GM18511 (cell line): ENCODE results near the gene ATP6V1C2.
"Not testable (repeated sequence)": the region's sequence is repeated elsewhere in the genome, so short reads cannot be mapped to it uniquely, and the experiment has no call there.

ENCODE experiments used
- ATAC-seq: cut with Tn5 transposase; IDR thresholded peaks from one replicate; pipeline ENCODE4 v1.9.1; 2021; ENCODE audit warnings: mild to moderate bottlenecking, moderate library complexity; ENCODE audit not compliant: unreplicated experiment

ATP6V1C2 gene

DNA sequence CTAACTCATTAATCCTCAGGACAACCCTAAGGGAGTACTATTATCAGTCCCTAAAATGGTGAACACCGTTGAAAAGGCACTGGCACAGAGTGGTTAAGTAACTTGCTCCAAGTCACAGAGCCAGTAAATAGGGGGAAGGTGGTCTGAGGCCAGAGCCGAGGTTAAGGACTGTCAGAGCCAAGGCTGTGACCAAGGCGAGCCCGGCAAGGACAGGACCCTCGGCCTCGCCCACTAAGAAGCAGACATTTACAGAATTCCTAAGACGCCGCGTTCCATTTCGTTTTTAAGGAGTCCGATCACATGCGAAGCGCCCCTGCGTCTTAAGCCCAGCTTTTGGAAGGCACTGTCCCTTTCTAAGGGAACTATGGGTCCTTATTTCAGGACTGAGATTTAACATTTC lies 90.1 kb downstream of the ATP6V1C2 start:
- no peak for ATAC-seq

DNA sequence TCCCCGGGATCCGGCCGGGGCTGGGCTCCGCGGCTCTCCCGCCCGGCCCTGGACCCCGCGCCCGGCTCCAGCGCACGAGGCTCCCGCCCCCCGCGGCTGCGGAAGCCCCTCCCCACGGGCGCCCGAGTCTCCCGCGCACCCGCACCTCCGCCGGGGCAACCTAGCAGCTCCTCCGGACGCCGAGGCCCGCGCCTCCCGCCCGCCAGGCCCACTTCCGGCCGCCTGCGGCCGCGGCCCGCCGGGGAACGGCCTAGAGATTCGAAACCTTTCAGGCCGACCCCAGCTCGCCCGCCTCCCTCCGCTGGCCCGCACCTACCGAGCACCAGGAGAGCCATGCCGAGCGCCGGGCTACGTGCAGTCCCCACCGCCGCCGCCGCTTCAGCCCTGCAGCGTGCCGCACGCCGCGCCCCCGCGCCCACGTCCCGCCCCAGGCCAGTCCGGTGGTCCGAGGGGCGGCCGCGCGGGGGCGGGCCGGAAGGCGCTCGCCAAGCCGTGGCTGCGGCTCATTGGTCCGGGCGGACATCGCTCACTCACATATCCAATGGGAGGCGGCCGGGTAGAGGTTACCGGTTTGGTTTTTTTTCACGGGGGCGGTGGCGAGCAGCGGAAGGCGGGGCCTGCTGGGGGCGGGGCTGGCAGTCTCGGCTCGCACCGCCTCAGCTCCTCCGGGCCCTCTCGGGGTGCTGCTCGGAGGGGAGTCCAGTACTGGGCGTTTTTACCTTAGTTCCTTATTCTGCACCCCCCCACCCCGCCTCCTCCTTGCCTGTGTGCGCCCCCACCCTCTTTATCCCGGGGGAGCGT lies 91.1 kb downstream of the ATP6V1C2 start, which contains the start of gene PDIA6:
TSS of gene PDIA6 (minus strand) at position 424 of the 801 bp plus-strand sequence. CDS start at position 335, 89 bp downstream.
- peak; percentile 89 for ATAC-seq

DNA sequence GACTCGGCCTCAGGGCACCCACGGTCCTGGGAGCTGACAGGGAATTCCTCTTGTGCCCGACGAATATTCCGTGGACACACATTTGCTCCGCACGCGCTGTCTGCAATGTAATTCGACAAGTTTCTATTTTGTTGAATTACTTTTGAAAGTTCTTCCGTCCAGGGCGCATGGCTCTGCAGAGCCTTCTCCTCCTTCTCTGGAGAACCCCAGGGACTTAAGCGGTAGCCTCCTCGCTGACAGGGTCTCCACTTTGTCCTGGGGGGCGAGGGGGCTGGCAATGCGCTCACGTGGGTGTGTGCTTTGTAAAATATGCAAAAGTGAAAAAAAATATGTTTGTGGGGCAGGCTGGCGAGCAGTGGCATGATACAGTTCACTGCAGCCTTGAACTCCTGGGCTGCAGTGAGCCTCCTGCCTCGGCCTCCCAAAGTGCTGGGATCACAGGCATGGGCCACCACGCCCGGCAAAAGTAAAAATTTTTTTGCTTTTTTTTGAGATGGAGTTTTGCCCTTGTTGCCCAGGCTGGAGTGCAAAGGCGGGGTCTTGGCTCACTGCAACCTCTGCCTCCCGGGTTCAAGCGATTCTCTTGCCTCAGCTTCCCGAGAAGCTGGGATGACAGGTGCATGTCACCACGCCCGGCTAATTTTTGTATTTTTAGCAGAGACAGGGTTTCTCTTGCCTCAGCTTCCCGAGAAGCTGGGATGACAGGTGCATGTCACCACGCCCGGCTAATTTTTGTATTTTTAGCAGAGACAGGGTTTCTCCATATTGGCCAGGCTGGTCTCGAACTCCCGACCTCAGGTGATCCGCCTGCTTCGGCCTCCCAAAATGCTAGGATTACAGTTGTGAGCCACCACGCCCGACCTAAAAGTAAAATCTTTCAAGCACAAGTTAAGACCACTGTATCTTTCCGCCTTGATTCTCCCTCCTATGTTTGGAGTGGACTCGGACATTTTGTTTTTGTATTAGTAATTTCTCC lies 92.0 kb downstream of the ATP6V1C2 start:
- not testable (repeated sequence) for ATAC-seq

DNA sequence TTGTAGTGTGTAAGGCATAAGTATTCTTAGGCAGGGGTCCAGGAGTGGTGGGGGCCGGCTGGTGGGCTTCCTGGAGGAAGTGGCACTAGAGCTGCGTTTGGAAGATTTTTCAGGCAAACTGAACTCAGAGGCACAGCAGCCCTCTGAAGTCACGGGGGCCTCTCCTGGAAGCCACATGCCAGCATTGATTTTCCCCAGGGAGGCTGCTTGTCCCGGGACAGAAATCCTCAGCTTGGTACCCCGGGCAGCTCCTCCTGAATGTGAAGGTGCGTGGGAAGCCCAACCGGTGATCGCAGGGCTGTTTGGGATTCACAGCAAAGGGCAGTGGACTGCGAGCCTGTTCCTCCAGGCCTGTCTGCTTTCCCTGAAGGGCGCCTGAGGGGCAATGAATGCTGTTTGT lies 92.7 kb downstream of the ATP6V1C2 start:
- ATAC-seq = no peak

DNA sequence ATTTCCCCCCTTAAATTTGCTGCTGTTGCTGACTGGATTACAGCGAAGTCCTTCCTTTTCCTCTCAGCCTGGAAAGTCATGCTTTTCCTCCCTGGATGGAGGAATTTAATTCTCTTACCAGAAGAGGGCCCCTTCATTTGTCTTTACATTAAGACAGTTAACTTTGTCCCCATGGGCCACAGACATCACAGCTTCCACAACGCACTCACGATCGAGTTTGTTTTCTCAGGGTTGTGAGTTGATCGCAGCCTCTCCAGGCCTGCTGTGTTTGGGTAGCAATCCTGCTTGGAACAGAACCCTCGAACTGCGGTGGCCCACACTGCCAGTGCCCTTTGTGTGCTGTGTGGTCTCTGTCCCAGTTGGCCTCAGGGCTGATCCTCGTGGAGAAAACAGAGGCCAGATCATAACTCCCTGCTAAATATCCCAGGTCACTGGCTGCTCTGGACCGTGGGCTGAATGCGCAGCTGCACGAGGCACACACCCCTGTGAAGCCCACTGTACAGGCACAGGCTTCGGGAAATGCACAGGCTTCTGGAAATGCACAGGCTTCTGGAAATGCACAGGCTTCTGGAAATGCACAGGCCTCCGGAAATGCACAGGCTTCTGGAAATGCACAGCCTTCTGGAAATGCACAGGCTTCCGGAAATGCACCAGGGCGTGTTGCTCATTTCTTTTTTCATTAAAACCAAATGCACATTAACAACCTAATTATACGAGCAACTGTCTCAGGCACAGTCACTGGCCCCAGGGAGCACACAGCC lies 93.3 kb downstream of the ATP6V1C2 start:
- no peak for ATAC-seq

DNA sequence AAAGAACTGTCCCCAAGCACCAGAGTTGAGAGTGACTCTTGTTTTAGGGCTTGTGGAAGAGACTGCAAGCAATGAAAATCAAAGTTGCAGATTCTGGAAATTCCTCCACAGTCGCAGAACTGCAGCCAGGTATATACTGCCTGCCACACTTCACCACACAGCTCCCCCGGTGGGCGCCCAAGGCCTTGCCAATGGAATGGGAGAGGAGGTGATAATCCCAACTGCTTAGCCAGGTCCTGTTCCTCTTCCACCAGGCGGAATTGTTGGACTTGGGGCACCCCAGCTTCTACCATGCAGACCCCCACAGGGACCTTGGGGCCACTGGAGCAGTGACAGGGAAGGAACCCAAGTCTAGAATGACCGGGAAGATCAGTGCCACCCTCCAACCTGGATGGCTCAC lies 96.0 kb downstream of the ATP6V1C2 start:
- no peak for ATAC-seq

DNA sequence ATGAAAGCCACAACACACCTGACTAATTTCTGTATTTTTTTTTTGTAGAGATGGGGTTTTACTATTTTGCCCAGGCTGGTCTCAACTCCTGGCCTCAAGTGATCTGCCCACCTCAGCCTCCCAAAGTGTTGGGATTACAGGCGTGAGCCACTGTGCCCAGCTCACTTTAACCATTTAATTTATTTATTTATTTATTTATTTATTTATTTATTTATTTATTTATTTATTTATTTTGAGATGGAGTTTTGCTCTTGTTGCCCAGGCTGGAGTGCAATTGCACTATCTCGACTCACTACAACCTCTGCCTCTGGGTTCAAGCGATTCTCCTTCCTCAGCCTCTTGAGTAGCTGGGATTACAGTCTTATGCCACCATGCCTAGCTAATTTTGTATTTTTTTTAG lies 96.9 kb downstream of the ATP6V1C2 start:
- not testable (repeated sequence) for ATAC-seq

DNA sequence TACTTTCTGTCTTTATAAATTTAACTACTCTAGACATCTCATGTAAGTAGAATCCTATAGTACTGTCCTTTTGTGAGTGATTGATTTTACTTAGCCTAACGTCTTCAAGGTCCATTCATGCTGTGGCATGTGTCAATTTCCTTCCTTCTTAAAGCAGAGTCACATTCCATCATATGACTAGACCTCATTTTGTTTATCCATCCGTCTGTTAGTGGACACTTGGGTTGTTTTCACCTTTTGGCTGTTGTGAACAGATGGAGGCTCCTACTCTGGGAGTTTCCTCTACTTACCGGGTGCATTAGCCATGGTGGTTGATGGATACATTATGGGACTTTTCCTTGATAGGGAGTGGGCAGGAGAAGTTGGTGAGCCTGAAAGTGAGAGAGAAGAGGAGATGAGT lies 97.6 kb downstream of the ATP6V1C2 start:
- no peak for ATAC-seq

DNA sequence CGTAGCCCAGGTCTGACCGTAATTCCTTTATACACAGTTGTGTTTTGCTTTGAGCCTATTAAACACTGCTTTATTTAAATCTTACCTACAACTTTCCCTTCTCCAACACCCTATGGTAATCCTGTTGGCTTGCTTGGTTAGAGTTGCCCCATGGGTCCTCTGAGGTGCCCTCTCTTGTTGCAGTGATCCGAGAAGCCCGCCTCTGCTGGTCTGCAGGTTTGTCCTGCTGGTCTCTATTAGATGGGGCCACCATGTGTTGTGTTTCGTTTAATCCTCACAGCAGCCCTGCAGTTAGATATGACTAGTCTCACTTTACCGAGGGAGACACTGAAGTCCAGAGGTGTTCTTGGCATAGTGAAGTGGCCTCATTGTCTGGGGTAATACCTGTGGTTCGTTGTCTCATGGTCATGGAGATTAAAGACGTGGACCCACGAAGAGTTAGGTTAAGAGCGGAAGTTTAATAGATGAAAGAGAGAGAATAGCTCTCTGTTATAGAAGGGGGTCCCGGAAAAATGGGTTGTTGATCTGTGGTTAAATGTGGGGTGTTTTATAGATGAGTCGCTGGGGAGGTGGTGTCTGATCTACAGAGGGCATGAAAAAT lies 98.4 kb downstream of the ATP6V1C2 start:
- no peak for ATAC-seq

DNA sequence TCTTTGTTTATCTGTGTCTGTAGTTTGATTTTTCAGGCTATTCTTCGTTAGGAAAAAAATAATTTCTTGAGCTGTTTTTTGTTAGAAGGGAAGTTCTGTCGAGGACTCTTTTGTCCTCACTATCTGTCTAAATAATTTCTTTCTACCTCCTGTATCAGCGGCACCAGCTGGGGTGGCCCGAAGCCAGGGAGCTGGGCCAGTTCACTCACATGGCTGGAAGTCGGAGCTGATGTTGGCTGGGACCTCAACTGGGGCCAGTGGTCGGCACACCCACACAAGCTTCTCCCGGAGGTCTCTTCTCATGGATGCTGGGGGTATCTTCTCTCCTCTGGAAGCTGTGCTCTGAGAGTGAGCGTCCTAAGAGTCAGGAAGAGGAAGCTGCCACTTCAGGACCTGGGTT lies 99.1 kb downstream of the ATP6V1C2 start:
- ATAC-seq = no peak

DNA sequence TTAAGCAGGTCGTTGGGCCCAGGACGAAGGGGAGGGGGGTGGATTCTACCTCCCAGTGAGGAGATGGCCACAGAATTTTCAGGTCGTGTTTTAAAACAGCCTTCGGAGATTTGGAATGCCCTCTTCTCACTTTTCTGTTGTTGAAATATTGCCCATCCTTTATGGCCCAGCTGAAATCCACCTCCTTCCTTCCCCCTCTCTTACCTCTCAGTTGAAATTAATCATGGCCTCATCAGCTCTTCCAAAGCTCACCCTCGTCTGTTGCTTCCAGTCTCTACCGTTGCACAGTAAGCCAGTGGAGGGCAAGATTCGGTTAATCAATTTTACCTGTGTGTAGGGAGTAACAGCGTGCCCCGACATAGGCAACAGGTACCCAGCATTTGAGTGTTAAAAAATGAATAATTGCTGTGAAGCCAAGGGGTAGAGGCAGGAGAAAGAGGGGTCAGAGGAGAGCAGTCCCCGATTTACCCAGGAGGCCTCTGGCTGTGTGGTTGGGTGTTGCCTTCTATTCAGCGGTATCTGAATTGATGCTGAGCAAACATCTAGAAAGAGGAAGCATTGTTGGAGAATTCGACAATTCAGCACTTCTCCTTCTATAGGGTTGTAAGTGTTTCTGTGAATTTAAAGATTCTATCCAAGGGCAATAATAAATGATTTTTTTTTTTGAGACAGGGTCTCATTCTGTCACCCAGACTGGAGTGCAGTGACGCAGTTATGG lies 99.7 kb downstream of the ATP6V1C2 start:
- ATAC-seq = no peak

DNA sequence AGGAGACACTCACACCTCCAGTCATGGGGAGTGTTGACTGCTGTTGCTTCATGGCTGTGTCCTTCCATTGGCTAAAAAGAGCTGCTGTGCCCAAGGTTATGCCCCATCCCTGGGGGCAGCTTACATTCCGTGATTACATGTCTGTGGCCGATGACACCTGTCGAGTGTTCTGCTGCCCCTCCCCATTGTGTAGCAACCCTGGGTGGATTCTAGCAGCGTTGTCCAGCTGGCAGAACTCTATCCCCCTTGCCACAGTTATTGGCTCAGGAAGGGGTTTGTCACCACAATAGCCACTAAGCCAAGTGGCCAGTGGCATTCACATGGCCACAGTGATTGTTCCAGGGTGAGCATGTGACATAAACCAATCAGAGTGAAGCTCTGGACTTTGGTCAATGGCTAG lies 102.8 kb downstream of the ATP6V1C2 start:
- no peak for ATAC-seq

DNA sequence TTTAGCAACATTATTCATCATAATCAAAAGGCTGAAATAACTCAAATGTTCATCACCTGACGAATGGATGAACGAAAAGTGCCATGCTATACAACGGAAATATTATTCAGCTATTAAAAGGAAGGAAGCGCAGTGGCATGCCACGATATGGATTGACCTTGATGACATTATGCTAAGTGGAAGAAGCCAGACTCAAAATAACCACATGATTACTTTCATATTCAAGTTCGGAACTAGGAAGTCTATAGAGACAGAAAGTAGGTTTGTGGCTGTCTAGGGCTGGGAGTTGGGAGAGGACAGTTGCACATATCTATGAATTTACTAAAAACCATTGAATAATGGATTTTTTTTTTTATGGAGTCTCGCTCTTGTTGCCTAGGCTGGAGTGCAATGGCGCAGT lies 104.6 kb downstream of the ATP6V1C2 start:
- no peak for ATAC-seq

DNA sequence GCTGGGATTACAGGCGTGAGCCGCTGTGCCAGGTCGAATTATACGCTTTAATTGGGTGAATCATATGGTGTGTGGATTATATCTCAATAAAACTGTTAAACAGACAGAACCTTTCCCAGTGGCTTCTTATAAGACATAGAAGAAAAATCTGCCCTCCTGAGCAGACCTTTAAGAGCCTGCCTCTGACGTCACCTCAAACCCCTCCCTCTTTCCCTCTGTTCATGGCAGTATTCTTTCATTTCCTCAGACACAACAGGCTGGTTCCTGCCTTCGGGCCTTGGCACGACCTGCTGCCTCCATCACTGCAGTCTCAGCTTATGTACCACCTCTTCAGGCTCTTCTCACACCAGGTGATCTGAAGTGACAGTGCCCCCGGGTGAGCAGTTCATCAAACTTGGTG lies 105.2 kb downstream of the ATP6V1C2 start:
- no peak for ATAC-seq

DNA sequence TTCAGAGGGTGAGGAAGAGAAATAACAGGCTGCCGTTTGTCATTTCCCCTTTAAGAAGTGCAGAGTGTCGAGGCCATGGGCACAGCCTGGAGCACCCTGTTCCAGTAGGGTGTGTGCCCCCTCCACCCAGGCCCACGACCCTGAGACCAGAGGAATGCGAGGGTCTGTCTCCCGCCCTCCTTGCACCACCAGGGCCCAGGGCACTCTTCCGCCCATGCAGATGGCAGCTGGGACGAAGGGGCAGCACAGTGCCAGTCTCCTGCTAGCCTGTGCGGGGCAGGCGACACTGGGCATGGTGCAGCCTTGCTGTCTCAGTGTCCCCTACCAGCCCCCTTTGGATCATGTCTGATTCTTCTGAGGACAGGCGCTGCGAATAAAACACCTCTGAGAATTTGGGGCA lies 106.9 kb downstream of the ATP6V1C2 start:
- no peak for ATAC-seq

DNA sequence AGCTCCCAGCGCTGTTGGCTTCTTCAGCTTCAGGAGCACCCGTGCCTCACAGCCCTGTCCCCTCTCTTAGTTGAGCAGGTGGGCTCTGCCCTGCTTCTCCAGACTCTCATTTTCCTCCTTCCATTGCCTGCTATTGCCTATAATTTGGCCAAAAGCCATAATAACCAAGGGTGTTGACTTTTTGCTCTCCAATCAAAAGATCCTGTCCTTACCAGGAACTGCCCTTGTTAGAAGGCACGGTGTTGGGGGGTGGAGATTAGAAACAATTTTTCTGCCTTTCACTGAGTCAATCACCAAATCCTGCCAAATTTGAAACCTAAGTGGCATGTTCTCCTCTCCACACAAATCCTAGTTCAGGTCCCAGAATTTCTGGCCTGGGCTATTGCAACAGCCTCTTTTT lies 107.9 kb downstream of the ATP6V1C2 start:
- ATAC-seq = no peak

DNA sequence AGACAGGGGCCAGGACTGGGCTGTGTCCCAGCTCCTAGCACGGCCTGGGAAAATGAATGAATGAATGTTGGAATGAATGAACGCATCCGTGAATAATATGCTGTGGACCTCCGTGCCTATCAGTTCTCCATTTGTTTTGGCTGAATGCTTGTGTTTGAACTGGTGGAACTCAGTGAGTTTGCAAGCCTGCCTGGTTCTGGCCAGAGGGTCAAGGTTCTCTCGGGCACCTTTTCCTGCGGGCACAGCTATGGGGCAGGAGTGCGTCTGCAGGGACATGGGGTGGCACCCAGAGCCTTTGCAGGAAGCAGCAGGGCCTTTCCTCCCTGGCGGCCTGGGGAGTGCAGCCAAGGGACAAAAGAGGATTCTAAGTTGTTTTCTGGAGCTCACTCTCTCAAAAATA lies 108.8 kb downstream of the ATP6V1C2 start:
- no peak for ATAC-seq

DNA sequence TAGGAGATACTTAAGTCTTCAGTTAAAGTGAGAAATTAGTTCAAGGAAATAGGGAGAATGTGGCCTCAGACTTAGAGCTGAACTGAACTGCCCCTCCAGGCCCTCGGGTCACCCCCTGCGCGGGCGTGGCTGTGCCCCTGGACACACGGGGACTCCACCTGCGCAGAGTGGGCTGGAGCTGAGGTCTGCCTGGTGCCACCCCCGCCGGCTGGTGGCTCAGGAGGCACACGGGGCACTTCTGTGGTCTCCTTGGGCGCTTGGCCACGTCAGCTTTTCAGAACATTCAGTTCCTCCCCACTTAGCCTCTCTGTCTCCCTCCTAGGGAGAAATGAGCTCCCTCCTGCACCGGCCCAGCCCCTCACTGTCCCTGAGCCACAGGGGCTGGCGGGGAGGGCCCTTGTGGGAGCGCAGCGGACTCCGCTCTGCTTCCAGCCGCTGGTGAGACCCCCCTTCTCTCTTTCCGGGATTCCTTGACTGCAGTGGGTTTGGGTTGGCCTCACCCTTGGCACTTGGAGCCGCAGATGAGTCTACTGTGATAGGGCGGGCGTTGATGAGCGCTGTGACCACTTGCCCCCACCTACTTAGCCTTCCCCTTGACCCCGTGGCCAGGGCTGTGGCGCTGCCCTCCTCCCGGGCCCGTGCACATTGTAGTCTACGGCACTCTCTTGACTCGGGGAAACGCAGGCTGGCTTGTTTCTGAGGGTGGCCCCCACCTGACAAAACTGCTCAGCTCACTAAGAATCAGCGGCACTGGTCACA lies 109.4 kb downstream of the ATP6V1C2 start:
- no peak for ATAC-seq

DNA sequence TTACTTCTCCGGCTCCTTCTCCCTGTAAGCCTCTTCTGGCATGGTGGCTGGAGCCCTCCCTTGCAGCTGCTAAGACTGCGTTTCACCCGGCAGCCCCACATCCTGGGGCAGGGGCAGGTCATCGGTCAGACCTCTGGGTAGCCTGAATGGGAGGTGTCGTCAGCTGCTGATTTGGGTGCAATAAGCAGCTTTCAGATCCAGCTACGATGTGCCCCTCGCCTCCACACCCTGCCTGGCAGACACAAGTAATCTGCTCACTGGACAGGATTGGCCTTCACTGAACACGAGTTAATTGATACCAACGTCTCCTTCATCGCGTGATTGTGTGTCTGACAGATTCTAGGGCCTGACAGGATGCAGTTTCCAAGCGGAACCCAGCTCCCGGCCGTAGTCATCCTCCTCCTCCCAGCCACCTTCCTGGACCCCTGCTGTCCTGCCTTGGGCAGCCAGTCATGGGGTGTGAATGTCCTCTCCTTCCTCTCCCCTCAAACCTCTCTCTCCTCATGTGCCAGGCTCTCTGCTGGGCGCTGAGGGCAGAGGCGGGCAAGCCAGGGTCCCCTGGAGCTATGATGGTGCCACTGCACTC lies 110.1 kb downstream of the ATP6V1C2 start:
- ATAC-seq = no peak
